Stomach (tissue), 9 donors: Measurements from ENCODE around the gene SLC3A2. TPM values are rescaled to one million over a fixed set of nuclear protein-coding genes. Genes with fewer than 3 reads are reported as not detected.

ENCODE experiments used
- DNase-seq, 2 donors: peaks; one replicate each; pipeline versions ENCODE4 v3.0.0 to v3.0.0-alpha.2; 2013 to 2019
- H3K27ac ChIP-seq, 5 donors: fragments of 200-600 bp in 4 of 5; sonication (generic) in 4 of 5; one replicate each; pipeline ENCODE4 v1.5.1; 2013 to 2019; ENCODE audit warnings: mild to moderate bottlenecking in 1 of 5, moderate library complexity in 1 of 5
- H3K27me3 ChIP-seq, 3 donors: fragments of 200-600 bp; sonication (generic); one replicate each; pipeline ENCODE4 v1.5.1; 2017 to 2019; ENCODE audit warnings: mixed run types in 1 of 3
- H3K36me3 ChIP-seq, 4 donors: fragments of 200-600 bp; sonication (generic); 1 replicate in 3 of 4; 2 replicates in 1 of 4; pipeline ENCODE4 v1.5.1; 2016 to 2019
- H3K4me1 ChIP-seq, 4 donors: fragments of 200-600 bp; sonication (generic); one replicate each; pipeline ENCODE4 v1.5.1; 2016 to 2019
- H3K4me3 ChIP-seq, 4 donors: fragments of 200-600 bp; sonication (generic) in 3 of 4; one replicate each; pipeline ENCODE4 v1.5.1; 2016 to 2019; ENCODE audit warnings: mild to moderate bottlenecking in 1 of 4
- H3K9me3 ChIP-seq, 4 donors: fragments of 200-600 bp; sonication (generic); one replicate each; pipeline ENCODE4 v1.5.1; 2016 to 2019
- CTCF ChIP-seq, 7 experiments: fragments of 450-650 bp in 4 of 7; fragments of 200-600 bp in 3 of 7; sonication (generic) in 3 of 7; IDR thresholded peaks; one replicate each; pipeline ENCODE4 v1.5.1; 2016 to 2019; ENCODE audit warnings: antibody characterized with exemption in 7 of 7, control low read depth in 2 of 7, mild to moderate bottlenecking in 1 of 7
- EP300 ChIP-seq: sonication (generic); formaldehyde crosslinking; IDR thresholded peaks from one replicate; pipeline ENCODE4 v1.6.1; 2017; ENCODE audit warnings: antibody characterized with exemption
- POLR2A ChIP-seq, 4 donors: fragments of 450-650 bp; IDR thresholded peaks; one replicate each; pipeline ENCODE4 v1.6.1; 2016; ENCODE audit warnings: antibody characterized with exemption in 4 of 4, control low read depth in 2 of 4, mild to moderate bottlenecking in 1 of 4, moderate library complexity in 1 of 4
- POLR2AphosphoS5 ChIP-seq, 3 donors: sonication (generic); formaldehyde crosslinking; IDR thresholded peaks; one replicate each; pipeline ENCODE4 v1.6.1; 2016; ENCODE audit warnings: antibody characterized with exemption in 3 of 3
- WGBS, 5 donors: extraction: QIAGEN DNeasy Blood & Tissue Kit in 3 of 5; methylation state at CpG; one replicate each; pipeline versions ENCODE4 v1.1.5 to v1.1.7; 2013 to 2018; 5-methylcytosine and 5-hydroxymethylcytosine counted together
- intact Hi-C: fragments of 100-400 bp; cut with DNase I; formaldehyde crosslinking; loops from one replicate; pipeline ENCODE4 v1.15.1; 2023; ENCODE audit warnings: low total_unique reads
- polyA plus RNA-seq, 3 donors: library from polyadenylated mRNA; stranded (reverse); fragments of 200-250 nt; gene quantifications; one replicate each; pipeline ENCODE4 v1.2.3, GENCODE V29; 2013
- total RNA-seq, 5 donors: library from RNA; depleted of rRNA; stranded (reverse); fragments of >200 nt; gene quantifications; one replicate each; pipeline versions ENCODE4 v1.1.0 to v1.2.3, GENCODE V29; 2014 to 2016
- donor health status: healthy with polysubstance abuse.
- donor health status: Bipolar disorder and iron deficiency.
- donor health status: healthy.

Gene SLC3A2
- total and polyA plus RNA-seq, 8 donors = 36.0 to 255 (median 127) TPM

GRCh38 chr11:62896049-62896448, 15.4 kb downstream of the SLC3A2 start:
- Histone ChIP-seq H3K27ac (no peak overlapping the region), H3K9me3 (no peaks in the 10 kb centered on the region), H3K36me3 (no peaks in the 10 kb centered on the region), H3K27me3 (no peaks in the 10 kb centered on the region), H3K4me3 (no peak overlapping the region), H3K4me1 (no peaks in the 10 kb centered on the region)
- no peak for DNase-seq
- intact Hi-C loops = no loop called here
- TF ChIP-seq POLR2AphosphoS5 (IDR thresholded peaks at IDR 0.05) (peak in 1 of 3 donors; percentile 22), CTCF (IDR thresholded peaks at IDR 0.05) (no peak)
- WGBS, 5 donors = 62 to 74% (median 69%) methylated on average over 10 of the region's 10 CpGs

GRCh38 chr11:62897311-62897710, 16.6 kb downstream of the SLC3A2 start:
- no peak for TF ChIP-seq POLR2A (IDR thresholded peaks at IDR 0.05)
- TF ChIP-seq CTCF (IDR thresholded peaks at IDR 0.05) = no peak
- no peak for TF ChIP-seq EP300
- TF ChIP-seq POLR2AphosphoS5 (IDR thresholded peaks at IDR 0.05) = no peak
- no peaks in the 10 kb centered on the region for H3K9me3 ChIP-seq
- H3K36me3 ChIP-seq = no peaks in the 10 kb centered on the region
- H3K4me3 ChIP-seq = no peak overlapping the region
- no peaks in the 10 kb centered on the region for H3K4me1 ChIP-seq
- H3K27me3 ChIP-seq = no peaks in the 10 kb centered on the region
- DNase-seq = no peak
- intact Hi-C loops = no loop called here
- H3K27ac ChIP-seq = no peak overlapping the region
- WGBS, 5 donors = 41 to 62% (median 58%) methylated on average over 2 of the region's 2 CpGs

- Histone ChIP-seq H3K4me1 (no peaks in the 10 kb centered on the region), H3K9me3 (no peaks in the 10 kb centered on the region), H3K36me3 (no peaks in the 10 kb centered on the region), H3K27ac (no peak overlapping the region), H3K27me3 (no peaks in the 10 kb centered on the region), H3K4me3 (no peak overlapping the region)
- TF ChIP-seq POLR2A (IDR thresholded peaks at IDR 0.05) (no peak), EP300 (no peak), POLR2AphosphoS5 (IDR thresholded peaks at IDR 0.05) (no peak), CTCF (IDR thresholded peaks at IDR 0.05) (no peak)
- intact Hi-C loops = no loop called here
- no peak for DNase-seq
Measured at GRCh38 chr11:62898027-62898426, 17.3 kb downstream of the SLC3A2 start.

GRCh38 chr11:62902932-62903331, 22.2 kb downstream of the SLC3A2 start:
- H3K27ac ChIP-seq = no peak overlapping the region
- H3K27me3 ChIP-seq = no peaks in the 10 kb centered on the region
- no peak for DNase-seq
- H3K36me3 ChIP-seq = no peaks in the 10 kb centered on the region
- H3K4me3 ChIP-seq = no peak overlapping the region
- TF ChIP-seq CTCF (IDR thresholded peaks at IDR 0.05) (no peak), POLR2AphosphoS5 (IDR thresholded peaks at IDR 0.05) (no peak), POLR2A (IDR thresholded peaks at IDR 0.05) (no peak), EP300 (no peak)
- H3K4me1 ChIP-seq = peaks cover 4 to 11% (median 9%) of the 10 kb centered on the region in 4 donors
- H3K9me3 ChIP-seq = no peaks in the 10 kb centered on the region
- 5 to 28% (median 17%) methylated on average over 1 of the region's 1 CpG for WGBS, 5 donors
- intact Hi-C loops = no loop called here
